HuH-7 (cell line): Measurements from ENCODE around the gene SLC31A1.
A peak's percentile ranks its signal among the peaks of the same experiment; 100 is the strongest.

Source experiments
- DNase-seq: peaks from one replicate; pipeline ENCODE4 v3.0.0; 2011; ENCODE audit warnings: low spot score

The SLC31A1 gene

GRCh38 chr9:113307396-113307975, 86.1 kb downstream of the SLC31A1 start:
- no peak for DNase-seq

GRCh38 chr9:113309204-113309813, 88.0 kb downstream of the SLC31A1 start:
- peak; percentile 48 for DNase-seq

- no peak for DNase-seq
These were observed 89.2 kb downstream of the SLC31A1 start for GRCh38 chr9:113310538-113310937.

GRCh38 chr9:113311961-113312360, 90.6 kb downstream of the SLC31A1 start:
- DNase-seq, result no peak

DNA sequence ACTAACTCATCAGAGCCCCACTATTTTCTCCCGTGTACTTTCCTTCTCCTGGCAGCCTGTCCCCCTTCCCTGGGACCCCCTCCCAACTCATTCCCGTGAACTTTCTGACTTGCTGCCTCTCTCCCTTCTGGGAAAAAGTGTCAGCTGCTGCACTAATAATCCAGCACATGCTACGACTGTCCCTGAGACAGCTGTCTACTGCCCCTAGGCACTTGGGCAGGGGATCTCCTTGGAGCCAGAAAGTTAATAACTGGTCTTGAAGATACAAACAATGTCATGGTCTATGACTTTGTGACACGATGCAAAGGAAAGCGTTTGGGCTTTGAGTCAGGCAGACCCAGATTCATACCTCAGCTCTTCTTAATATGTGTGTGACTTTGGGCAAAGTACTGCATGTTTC, 91.9 kb downstream of the SLC31A1 start:
- DNase-seq, result no peak
